ENCODE results near the gene PLD1.
"Not testable (repeated sequence)": the region's sequence is repeated elsewhere in the genome, so short reads cannot be mapped to it uniquely, and the experiment has no call there.

The PLD1 gene

GRCh38 chr3:171606151-171606751 lies 204.0 kb downstream of the PLD1 start:
- DNase-seq = no peak

DNA sequence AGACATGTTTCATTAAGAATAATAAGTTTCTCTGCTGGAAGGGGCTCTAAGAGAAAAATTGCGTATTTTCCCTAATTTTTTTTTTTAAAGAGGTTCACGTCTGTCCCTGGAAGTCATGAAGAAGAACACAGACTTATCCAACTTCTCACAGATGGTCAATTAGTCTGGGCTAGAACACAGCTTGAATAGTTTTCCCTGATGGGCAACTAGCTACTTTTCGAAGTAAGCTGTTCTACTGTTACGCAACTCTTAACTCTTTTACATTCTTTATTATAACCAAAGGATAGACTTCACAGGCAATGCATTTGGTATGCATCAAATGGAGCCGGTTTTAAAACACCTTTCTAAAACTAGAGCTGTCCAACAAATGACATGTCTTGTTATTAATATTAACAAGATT lies 205.9 kb downstream of the PLD1 start:
- DNase-seq = no peak

DNA sequence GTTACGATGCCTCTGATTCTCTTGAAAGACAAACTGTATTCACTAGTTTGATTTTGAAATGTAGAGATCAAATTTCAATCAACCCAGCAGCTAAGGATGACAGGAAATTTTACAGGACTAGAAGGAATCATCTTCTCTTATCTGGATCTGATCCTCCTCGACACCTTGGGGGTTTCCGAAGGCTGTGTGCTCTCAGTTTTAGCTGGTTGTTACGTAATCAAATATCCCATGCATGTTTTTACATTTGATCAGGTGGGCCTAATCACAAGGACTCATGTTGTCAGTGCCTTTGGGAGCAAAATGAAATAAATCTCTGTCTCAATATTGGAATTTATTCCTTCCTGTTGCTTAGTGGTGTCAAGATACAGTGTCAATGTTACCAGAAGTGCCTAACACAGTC lies 208.2 kb downstream of the PLD1 start:
- DNase-seq = no peak

DNA sequence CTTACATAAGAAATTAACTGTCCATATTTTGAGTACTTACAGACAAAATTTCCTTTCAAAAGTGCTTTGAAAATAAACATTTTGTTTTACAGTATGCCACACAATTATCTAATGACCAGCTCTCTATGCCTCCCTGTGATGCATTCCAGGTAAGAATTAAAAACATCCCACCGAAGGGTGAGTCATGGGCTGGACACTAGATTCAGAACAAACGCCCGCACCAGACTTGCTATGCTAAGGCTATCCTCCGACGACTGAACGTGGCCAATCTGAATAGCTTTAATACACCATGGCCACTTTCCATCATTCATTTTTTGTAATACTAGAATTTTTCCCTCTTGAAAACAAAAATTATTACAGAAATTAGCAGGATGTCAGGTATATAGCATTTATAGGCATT lies 210.3 kb downstream of the PLD1 start:
- no peak for DNase-seq

DNA sequence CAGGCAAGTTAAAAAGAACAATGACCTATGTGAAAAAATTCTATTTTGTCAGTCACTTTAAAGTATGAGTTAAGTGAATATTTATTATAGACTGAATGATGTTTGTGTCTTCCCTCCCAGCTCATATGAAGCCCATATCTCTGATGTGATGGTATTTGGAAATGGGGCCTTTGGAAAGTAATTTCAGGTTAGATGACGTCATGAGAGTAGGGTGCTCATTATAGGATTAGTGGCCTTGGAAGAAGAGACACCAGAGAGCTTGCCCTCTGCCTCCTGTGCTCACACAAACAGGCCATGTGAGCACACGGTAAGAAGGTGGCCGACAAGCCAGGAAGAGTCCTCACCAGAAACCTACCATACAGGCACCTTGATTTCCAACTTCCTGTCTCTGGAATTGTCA lies 211.3 kb downstream of the PLD1 start:
- no peak for DNase-seq

DNA sequence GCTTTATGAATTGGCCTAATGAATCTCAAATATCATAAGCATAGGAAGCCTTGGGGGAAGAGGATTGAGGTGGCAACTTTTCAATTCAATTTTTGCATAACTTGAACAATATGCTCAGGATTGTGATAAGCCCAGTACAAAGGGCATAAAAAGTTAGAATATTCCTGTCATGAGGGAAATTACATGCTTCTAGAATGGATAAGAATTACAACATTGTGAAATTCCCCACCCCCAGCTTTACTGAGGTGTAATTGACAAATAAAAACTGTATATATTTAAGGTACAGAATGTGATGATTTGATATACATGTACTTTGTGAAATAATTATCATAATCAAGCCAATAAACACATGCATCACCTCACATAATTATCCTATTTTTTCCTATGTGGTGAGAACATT lies 217.5 kb downstream of the PLD1 start:
- no peak for DNase-seq

GRCh38 chr3:171591070-171591469 lies 219.2 kb downstream of the PLD1 start:
- no peak for DNase-seq

GRCh38 chr3:171586274-171586673 lies 224.0 kb downstream of the PLD1 start:
- DNase-seq = no peak

DNA sequence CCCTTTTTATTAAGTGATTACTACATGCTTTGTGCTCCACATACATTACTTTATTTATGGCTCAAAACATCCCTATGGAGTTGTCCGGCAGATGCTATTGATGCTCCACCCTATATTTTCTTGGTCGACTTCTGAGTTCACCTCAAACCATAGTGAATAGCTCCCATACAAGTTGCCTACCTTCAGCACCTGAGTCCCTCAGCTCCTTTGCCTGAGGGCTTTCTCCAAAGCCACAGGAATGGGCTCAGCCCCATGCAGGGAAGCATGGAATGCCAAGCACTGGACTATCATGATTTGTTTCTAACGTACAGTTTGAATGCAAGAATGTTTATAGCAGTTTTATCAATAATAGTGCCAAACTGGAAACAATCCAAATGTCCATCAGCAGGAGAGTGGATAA lies 225.2 kb downstream of the PLD1 start:
- no peak for DNase-seq

GRCh38 chr3:171584100-171584499 lies 226.2 kb downstream of the PLD1 start:
- no peak for DNase-seq

GRCh38 chr3:171574556-171575240 lies 235.6 kb downstream of the PLD1 start:
- no peak for DNase-seq

GRCh38 chr3:171569571-171570132 lies 240.6 kb downstream of the PLD1 start:
- no peak for DNase-seq

DNA sequence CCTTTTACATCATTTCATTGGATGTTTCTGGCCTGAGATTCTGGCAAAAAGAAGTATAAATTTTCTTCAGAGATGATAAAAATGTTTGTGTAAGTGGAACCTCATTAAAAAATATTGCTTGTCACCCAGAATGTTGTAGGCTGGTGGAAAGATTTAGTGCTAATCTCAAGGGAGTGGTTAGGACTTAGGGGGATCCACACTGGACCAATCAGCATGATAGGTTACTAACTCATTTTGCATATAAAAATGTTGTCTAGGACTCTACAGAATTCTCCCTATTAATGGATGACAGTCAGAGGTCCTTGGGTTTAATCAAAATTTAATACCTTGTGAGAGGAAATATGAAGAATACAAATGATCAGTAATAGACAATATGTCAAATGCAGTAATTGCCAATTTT lies 241.5 kb downstream of the PLD1 start:
- no peak for DNase-seq

DNA sequence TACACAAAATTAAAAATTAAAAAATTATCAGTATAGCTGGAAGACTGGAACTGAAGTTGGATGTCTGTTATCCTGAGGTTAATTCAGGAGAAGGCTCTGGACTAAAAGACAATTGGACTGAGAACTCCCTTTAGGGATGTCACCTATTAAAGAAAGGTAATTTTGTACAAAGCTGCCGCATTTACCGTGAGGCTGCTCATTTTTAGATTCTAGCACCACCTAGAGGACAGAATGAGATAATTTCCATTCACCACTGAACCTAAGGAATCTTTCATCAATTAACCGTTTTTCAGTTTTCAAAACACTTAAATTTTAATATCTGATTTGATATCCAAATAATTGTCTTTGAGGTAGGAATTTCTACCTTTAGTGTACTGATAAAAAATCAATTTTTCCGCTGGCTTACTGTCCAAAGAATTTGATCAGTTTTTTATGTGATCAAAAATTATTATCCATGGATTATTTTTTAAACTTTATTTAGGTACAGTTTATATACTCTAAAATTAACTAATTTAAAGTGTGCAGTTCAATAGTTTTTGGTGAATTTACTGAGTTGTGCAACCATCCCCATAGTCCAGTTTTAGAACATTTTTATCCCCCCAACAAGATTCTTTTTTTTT lies 243.4 kb downstream of the PLD1 start:
- peak; percentile 22 for DNase-seq

DNA sequence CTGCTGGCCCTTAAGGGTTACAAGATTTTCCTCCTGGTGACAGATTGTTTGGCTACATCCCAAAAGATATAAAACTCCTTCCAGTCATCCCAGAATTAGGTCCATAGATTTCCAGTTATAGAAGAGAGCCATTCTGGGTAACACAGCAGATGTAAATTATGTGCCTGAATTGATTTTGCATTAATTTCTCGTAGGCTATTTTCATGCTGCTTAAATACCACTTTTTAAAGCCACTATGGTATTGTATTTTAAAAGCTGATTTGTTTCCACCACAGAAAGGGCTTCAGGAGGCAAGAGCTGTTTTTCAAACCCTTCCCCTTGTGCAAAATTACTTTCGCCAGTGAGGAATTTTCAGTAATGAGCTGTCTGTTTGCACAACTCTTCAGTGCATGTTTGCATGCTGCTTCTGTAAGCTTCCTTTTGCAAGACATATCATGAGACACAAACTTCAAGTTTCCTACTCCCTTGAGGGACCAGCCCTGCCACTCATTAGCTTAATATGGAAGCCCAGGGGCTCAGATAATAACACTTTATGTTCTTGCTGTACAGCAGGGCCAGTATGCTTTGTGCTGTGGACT lies 244.7 kb downstream of the PLD1 start:
- peak; percentile 27 for DNase-seq

- no peak for DNase-seq
Measured at GRCh38 chr3:171564748-171565480, 245.4 kb downstream of the PLD1 start.

DNA sequence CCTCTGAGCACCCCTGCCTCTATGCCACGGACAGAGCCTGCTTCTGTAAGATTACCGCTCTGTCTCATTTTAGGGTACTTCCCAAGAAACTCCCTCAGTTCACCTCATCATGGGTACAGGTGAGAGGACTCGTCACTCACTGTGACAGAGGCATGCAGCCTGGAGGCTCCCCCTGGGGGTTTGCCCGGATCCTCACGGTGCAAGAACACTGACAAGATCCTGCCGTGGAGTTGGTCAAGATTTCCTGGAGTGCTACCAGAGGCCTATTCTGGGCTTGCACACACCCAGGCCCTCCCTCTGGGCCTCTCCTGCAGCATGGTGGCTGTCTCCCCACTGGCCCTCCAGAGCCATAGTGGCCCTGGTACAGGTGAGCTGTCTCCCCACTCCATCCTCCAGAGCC lies 247.0 kb downstream of the PLD1 start:
- DNase-seq = no peak

- DNase-seq = not testable (repeated sequence)
Measured at GRCh38 chr3:171562459-171562858, 247.8 kb downstream of the PLD1 start.

- no peak for DNase-seq
Measured at GRCh38 chr3:171561596-171562323, 248.5 kb downstream of the PLD1 start.

DNA sequence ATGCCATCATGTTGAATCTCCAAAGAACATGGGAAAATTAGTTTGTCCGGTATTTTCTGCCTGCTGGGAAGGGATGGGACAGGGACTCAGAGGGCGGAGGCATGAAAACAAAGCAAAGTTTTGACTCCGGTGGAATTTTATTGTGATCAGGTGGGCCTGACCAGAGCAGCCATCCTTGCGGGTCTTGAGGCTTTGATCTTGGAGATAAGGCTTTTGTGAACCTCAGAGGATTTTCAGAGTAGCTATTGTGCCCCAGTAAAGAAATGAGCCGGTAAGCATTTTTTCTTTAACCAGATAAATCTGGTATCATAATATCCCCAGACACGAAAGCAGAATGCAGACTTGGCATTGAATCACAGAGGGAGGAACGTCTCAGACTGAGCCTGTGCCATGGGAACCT lies 250.7 kb downstream of the PLD1 start:
- no peak for DNase-seq

DNA sequence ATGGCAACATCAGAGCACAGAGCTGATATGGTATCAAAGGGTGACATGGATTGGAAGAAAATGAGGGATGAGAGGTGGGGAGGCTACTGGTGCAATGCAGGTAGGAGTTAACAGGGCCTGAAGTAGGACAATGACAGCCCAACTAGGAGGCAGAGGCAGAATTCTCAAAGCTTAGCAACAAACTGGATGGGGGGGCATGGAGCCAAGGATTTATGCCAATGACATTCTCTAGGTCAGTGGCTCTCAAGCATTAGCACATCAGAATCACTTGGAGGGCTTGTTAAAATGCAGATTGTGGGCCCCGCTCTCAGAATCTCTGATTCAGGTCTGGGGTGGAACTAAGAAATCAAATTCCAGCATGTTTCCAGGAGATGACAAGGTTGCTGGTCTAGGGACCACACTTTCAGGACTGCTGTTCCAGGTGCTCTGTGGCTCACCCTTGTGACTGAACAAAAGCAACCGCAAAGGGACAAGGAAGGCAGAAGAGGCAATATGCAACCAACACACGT lies 252.0 kb downstream of the PLD1 start:
- no peak for DNase-seq

GRCh38 chr3:171557173-171557572 lies 253.1 kb downstream of the PLD1 start:
- DNase-seq = no peak
